Stimulated activated CD4-positive, alpha-beta T cell treated with anti-CD3 and anti-CD28 coated beads, Interleukin-1b, Interleukin-23, amount 100 ng/mL, for 48 hours (primary cell): Measurements from ENCODE around the gene IGLL5.
A peak's percentile ranks its signal among the peaks of the same experiment; 100 is the strongest.

ENCODE experiments used
- DNase-seq: peaks from one replicate; pipeline ENCODE4 v3.0.0-alpha.2; 2020

IGLL5 gene

GRCh38 chr22:22865311-22866072 is 22.1 kb upstream of the IGLL5 start:
- peak; percentile 42 for DNase-seq

GRCh38 chr22:22866381-22867111 is 21.1 kb upstream of the IGLL5 start:
- no peak for DNase-seq

GRCh38 chr22:22867996-22868715 is 19.5 kb upstream of the IGLL5 start:
- DNase-seq, result no peak

- DNase-seq, result no peak
Measured at GRCh38 chr22:22870577-22871404, 16.8 kb upstream of the IGLL5 start.

- no peak for DNase-seq
Measured at GRCh38 chr22:22871536-22872278, 15.9 kb upstream of the IGLL5 start.

GRCh38 chr22:22872722-22873708 is 14.6 kb upstream of the IGLL5 start:
- DNase-seq, result no peak

- DNase-seq, result peak; percentile 62
Measured at GRCh38 chr22:22877523-22878210, 9.9 kb upstream of the IGLL5 start.

- DNase-seq, result no peak
Measured at GRCh38 chr22:22878211-22878570, 9.4 kb upstream of the IGLL5 start.

- no peak for DNase-seq
Measured at GRCh38 chr22:22878801-22879674, 8.6 kb upstream of the IGLL5 start.

GRCh38 chr22:22879675-22880155 is 7.9 kb upstream of the IGLL5 start:
- DNase-seq, result no peak

GRCh38 chr22:22880645-22881044 is 7.0 kb upstream of the IGLL5 start:
- no peak for DNase-seq

GRCh38 chr22:22881116-22882000 is 6.3 kb upstream of the IGLL5 start:
- no peak for DNase-seq

GRCh38 chr22:22882033-22882717 is 5.4 kb upstream of the IGLL5 start:
- no peak for DNase-seq

- DNase-seq, result no peak
Measured at GRCh38 chr22:22883090-22883727, 4.4 kb upstream of the IGLL5 start.

GRCh38 chr22:22884010-22884887 is 3.4 kb upstream of the IGLL5 start:
- peak; percentile 65 for DNase-seq
